ENCODE measurements around the gene GNAO1. TPM values are rescaled to one million over a fixed set of nuclear protein-coding genes. Genes with fewer than 3 reads are reported as not detected.
A peak's percentile ranks its signal among the peaks of the same experiment; 100 is the strongest.

The GNAO1 gene
- total RNA-seq, 2 donors from 2014 or later: 6.1 to 23.6 TPM

- DNase-seq (ENCODE audit: low spot score): peak; percentile 72
- 2% methylated on average over 33 of the region's 33 CpGs for WGBS
- TF ChIP-seq POLR2A (IDR thresholded peaks at IDR 0.05) (no peak), POLR2AphosphoS5 (IDR thresholded peaks at IDR 0.05) (no peak)
- TF ChIP-seq, protein P1, sequence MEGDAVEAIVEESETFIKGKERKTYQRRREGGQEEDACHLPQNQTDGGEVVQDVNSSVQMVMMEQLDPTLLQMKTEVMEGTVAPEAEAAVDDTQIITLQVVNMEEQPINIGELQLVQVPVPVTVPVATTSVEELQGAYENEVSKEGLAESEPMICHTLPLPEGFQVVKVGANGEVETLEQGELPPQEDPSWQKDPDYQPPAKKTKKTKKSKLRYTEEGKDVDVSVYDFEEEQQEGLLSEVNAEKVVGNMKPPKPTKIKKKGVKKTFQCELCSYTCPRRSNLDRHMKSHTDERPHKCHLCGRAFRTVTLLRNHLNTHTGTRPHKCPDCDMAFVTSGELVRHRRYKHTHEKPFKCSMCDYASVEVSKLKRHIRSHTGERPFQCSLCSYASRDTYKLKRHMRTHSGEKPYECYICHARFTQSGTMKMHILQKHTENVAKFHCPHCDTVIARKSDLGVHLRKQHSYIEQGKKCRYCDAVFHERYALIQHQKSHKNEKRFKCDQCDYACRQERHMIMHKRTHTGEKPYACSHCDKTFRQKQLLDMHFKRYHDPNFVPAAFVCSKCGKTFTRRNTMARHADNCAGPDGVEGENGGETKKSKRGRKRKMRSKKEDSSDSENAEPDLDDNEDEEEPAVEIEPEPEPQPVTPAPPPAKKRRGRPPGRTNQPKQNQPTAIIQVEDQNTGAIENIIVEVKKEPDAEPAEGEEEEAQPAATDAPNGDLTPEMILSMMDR (IDR thresholded peaks at IDR 0.05): peak; percentile 35 to 83 (median 63)
- Histone ChIP-seq H3K27ac (peak overlapping the region; percentile 26 to 57), H3K9me3 (no peaks in the 10 kb centered on the region), H3K27me3 (replicated peaks; ENCODE audit: insufficient read depth) (no peaks in the 10 kb centered on the region), H3K4me1 (replicated peaks) (no peaks in the 10 kb centered on the region), H3K4me3 (peak overlapping the region; percentile 9 to 27), H3K36me3 (no peaks in the 10 kb centered on the region)
- intact Hi-C loops (cut with DNase I): no loop called here
These were observed 165.3 kb downstream of the GNAO1 start for GRCh38 chr16:56356276-56357240.

DNA sequence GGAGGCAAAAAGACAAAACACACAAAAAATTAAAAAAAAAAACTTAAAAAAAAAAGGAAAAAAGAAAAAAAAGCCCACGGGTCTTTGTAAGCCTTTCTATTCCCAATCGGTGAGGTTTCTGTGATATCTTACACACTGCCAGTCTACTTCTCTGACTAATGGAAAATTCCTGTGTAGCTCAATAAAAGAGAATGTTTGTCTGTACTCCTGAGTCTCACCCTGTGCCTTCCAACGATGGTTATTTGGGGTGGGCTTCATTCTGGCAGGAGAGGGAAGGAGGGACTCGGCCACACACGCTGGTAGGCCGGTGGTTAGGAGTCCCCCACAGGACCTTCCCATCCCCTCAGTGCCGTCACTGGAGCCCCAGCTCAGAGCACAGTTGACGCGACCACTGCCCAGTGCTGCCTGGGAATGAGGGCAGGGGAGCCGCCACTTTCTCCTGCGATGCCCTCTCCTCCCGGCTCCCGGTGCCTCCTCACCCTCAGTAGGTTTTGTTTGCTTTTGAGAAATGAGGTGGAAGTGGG, 166.0 kb downstream of the GNAO1 start:
- intact Hi-C loops (cut with DNase I): no loop called here
- TF ChIP-seq, protein P1 (IDR thresholded peaks at IDR 0.05): no peak
- TF ChIP-seq POLR2AphosphoS5 (IDR thresholded peaks at IDR 0.05) (no peak), POLR2A (IDR thresholded peaks at IDR 0.05) (no peak)
- Histone ChIP-seq H3K4me3 (peak overlapping the region in 1 of 2 donors; percentile 27), H3K4me1 (replicated peaks) (no peaks in the 10 kb centered on the region), H3K36me3 (no peaks in the 10 kb centered on the region), H3K9me3 (no peaks in the 10 kb centered on the region), H3K27ac (peak overlapping the region; percentile 26 to 57), H3K27me3 (replicated peaks; ENCODE audit: insufficient read depth) (no peaks in the 10 kb centered on the region)
- WGBS: 37% methylated on average over 13 of the region's 13 CpGs
- DNase-seq (ENCODE audit: low spot score): no peak

- no peaks in the 10 kb centered on the region for H3K36me3 ChIP-seq
- no peaks in the 10 kb centered on the region for H3K4me1 ChIP-seq (replicated peaks)
- WGBS: 71% methylated on average over 13 of the region's 13 CpGs
- H3K9me3 ChIP-seq: no peaks in the 10 kb centered on the region
- intact Hi-C loops (cut with DNase I): no loop called here
- H3K4me3 ChIP-seq: no peak overlapping the region
- peak overlapping the region; percentile 26 to 57 for H3K27ac ChIP-seq
- no peaks in the 10 kb centered on the region for H3K27me3 ChIP-seq (replicated peaks; ENCODE audit: insufficient read depth)
- TF ChIP-seq POLR2A (IDR thresholded peaks at IDR 0.05): no peak
- TF ChIP-seq, protein P1 (IDR thresholded peaks at IDR 0.05): no peak
- TF ChIP-seq POLR2AphosphoS5 (IDR thresholded peaks at IDR 0.05): no peak
- no peak for DNase-seq (ENCODE audit: low spot score)
These were observed 166.6 kb downstream of the GNAO1 start for GRCh38 chr16:56357765-56358322.

- H3K27ac ChIP-seq: no peak overlapping the region
- no peak for DNase-seq (ENCODE audit: low spot score)
- WGBS: 91% methylated on average over 15 of the region's 15 CpGs
These were observed 169.1 kb downstream of the GNAO1 start for GRCh38 chr16:56360117-56361008.

More at GRCh38 chr16:56360117-56361008, 169.1 kb downstream of the GNAO1 start:
- H3K4me3 ChIP-seq: no peak overlapping the region
- TF ChIP-seq POLR2AphosphoS5 (IDR thresholded peaks at IDR 0.05) (no peak), POLR2A (IDR thresholded peaks at IDR 0.05) (no peak)
- TF ChIP-seq, protein P1 (IDR thresholded peaks at IDR 0.05): no peak
- no peaks in the 10 kb centered on the region for H3K27me3 ChIP-seq (replicated peaks; ENCODE audit: insufficient read depth)
- intact Hi-C loops (cut with DNase I): no loop called here
- H3K36me3 ChIP-seq: peaks cover 0 to 4% of the 10 kb centered on the region in 2 donors
- H3K9me3 ChIP-seq: no peaks in the 10 kb centered on the region
- H3K4me1 ChIP-seq (replicated peaks): no peaks in the 10 kb centered on the region
